Brain microvascular endothelial cell (primary cell): Measurements from ENCODE around the gene SLC30A3.

ENCODE experiments used
- DNase-seq: peaks from one replicate; pipeline ENCODE4 v3.0.0-alpha.2; 2020
- H3K27ac ChIP-seq: fragments of 250-450 bp; sonication (Bioruptor Pico); 2 replicates; pipeline ENCODE4 v1.5.1; 2020; ENCODE audit warnings: mild to moderate bottlenecking, moderate library complexity
- H3K27me3 ChIP-seq: fragments of 250-450 bp; sonication (Bioruptor Pico); replicated peaks from 2 replicates; pipeline ENCODE4 v1.5.1; 2020; ENCODE audit warnings: mild to moderate bottlenecking
- H3K36me3 ChIP-seq: fragments of 250-450 bp; sonication (Bioruptor Pico); replicated peaks from 2 replicates; pipeline ENCODE4 v1.5.1; 2020; ENCODE audit warnings: mild to moderate bottlenecking
- H3K4me3 ChIP-seq: 2 replicates; pipeline ENCODE4 v1.5.1; 2011; ENCODE audit warnings: low read depth, mild to moderate bottlenecking, control low read depth, low read length, moderate library complexity
- in situ Hi-C: cut with HindIII; loops from 2 replicates; pipeline ENCODE4 v1.10.0; 2017; ENCODE audit warnings: low sequenced_read_pairs, low pct_ligation_motif_present
- TF ChIP-seq, protein P1 (sequence below): IDR thresholded peaks from 2 replicates; pipeline ENCODE4 v1.5.1; 2011; ENCODE audit warnings: low read depth, mild to moderate bottlenecking, moderate library complexity, low read length, control low read depth, inconsistent platforms; ENCODE audit errors: missing control alignments

Gene SLC30A3

DNA sequence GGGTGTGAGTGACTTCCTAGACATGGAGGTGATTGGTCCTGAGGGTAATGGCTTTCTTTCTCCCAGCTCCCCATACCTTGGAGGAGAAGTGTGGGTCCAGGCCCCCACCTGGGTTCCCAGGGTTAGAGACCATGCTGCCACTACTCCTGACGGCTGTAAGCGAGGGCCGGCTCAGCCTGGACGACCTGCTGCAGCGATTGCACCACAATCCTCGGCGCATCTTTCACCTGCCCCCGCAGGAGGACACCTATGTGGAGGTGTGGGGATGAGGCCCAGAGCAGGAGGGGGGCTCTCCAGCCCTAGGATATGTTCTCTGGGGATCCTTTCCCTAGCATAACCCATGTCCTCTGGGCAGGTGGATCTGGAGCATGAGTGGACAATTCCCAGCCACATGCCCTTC is 23.9 kb downstream of the SLC30A3 start:
- peaks cover 91% of the 10 kb centered on the region for H3K36me3 ChIP-seq
- H3K27me3 ChIP-seq = no peaks in the 10 kb centered on the region
- in situ Hi-C loops = no loop called here
- TF ChIP-seq, protein P1, sequence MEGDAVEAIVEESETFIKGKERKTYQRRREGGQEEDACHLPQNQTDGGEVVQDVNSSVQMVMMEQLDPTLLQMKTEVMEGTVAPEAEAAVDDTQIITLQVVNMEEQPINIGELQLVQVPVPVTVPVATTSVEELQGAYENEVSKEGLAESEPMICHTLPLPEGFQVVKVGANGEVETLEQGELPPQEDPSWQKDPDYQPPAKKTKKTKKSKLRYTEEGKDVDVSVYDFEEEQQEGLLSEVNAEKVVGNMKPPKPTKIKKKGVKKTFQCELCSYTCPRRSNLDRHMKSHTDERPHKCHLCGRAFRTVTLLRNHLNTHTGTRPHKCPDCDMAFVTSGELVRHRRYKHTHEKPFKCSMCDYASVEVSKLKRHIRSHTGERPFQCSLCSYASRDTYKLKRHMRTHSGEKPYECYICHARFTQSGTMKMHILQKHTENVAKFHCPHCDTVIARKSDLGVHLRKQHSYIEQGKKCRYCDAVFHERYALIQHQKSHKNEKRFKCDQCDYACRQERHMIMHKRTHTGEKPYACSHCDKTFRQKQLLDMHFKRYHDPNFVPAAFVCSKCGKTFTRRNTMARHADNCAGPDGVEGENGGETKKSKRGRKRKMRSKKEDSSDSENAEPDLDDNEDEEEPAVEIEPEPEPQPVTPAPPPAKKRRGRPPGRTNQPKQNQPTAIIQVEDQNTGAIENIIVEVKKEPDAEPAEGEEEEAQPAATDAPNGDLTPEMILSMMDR = no peak
- no peak overlapping the region for H3K27ac ChIP-seq
- DNase-seq = no peak
- H3K4me3 ChIP-seq = no peak overlapping the region

DNA sequence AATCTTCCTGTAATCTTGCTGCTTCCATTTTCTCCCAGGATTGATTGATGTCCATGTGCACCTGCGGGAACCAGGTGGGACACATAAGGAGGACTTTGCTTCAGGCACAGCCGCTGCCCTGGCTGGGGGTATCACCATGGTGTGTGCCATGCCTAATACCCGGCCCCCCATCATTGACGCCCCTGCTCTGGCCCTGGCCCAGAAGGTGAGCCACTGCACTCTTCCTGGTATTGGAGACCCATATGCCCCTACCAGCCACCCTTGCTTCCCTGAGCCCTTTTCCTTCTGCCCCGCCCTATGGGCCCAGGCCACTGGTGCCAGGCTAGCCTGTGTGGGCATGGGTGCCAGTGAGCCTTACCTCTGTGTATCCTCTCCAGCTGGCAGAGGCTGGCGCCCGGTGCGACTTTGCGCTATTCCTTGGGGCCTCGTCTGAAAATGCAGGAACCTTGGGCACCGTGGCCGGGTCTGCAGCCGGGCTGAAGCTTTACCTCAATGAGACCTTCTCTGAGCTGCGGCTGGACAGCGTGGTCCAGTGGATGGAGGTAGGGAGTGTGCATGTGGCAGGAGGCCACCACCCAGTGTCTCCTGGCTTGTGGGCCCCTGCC is 25.4 kb downstream of the SLC30A3 start:
- H3K36me3 ChIP-seq = peaks cover 93% of the 10 kb centered on the region
- in situ Hi-C loops = no loop called here

DNA sequence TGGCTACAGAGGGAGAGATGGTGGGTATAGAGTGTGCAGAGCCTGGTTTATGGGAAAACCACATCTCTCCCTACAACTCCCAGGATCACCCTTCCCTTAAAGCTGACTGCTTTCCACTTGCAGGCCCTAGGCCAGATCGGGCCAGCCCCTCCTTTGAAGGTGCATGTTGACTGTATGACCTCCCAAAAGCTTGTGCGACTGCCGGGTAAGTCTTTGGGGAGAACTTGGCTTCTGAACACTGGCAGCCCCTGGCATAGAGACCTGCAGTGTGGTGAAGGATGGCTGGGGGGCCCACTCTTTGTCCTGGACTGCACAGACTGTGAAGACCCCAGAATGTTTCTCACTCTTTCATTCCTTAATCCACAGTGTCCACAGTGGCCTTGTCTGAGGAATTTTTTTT is 26.2 kb downstream of the SLC30A3 start:
- no peak overlapping the region for H3K27ac ChIP-seq
- in situ Hi-C loops = no loop called here
- peaks cover 93% of the 10 kb centered on the region for H3K36me3 ChIP-seq
- H3K4me3 ChIP-seq = no peak overlapping the region
- TF ChIP-seq, protein P1 = no peak
- H3K27me3 ChIP-seq = no peaks in the 10 kb centered on the region
- DNase-seq = no peak

More for the DNA sequence above, 25.4 kb downstream of the SLC30A3 start:
- Histone ChIP-seq H3K4me3 (no peak overlapping the region), H3K27ac (no peak overlapping the region), H3K27me3 (no peaks in the 10 kb centered on the region)
- TF ChIP-seq, protein P1 = no peak
- no peak for DNase-seq

DNA sequence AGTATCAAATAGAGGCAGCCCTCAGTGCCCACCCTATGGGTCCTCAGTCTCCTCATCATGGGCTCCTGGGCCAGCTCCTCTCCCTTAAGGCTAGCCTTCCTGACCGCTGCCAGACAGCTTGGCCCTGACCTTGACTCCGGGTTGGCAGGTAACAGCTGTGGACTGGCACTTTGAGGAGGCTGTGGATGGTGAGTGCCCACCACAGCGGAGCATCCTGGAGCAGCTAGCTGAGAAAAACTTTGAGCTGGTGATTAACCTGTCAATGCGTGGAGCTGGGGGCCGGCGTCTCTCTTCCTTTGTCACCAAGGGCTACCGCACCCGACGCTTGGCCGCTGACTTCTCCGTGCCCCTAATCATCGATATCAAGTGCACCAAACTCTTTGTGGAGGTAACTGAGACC is 26.7 kb downstream of the SLC30A3 start:
- H3K36me3 ChIP-seq = peaks cover 95% of the 10 kb centered on the region
- no peak overlapping the region for H3K4me3 ChIP-seq
- DNase-seq = no peak
- H3K27me3 ChIP-seq = no peaks in the 10 kb centered on the region
- H3K27ac ChIP-seq = no peak overlapping the region
- in situ Hi-C loops = no loop called here
- TF ChIP-seq, protein P1 = no peak

DNA sequence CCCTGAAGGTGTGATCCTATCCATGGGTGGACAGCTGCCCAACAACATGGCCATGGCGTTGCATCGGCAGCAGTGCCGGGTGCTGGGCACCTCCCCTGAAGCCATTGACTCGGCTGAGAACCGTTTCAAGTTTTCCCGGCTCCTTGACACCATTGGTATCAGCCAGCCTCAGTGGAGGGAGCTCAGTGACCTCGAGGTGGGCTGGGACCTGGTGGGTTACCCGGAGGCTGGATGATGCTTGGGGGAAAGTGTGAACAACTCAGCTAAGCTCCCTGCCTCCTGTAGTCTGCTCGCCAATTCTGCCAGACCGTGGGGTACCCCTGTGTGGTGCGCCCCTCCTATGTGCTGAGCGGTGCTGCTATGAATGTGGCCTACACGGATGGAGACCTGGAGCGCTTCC is 29.5 kb downstream of the SLC30A3 start:
- in situ Hi-C loops = no loop called here
- H3K27me3 ChIP-seq = no peaks in the 10 kb centered on the region
- peaks cover 92% of the 10 kb centered on the region for H3K36me3 ChIP-seq

More for the DNA sequence above, 29.5 kb downstream of the SLC30A3 start:
- no peak for DNase-seq
- Histone ChIP-seq H3K27ac (no peak overlapping the region), H3K4me3 (no peak overlapping the region)
- TF ChIP-seq, protein P1 = no peak
